Neural progenitor cell (in vitro differentiated cells): ENCODE data around the gene MCRS1.

Source experiments
- EZH2phosphoT487 ChIP-seq: fragments of 200-600 bp; sonication (generic); IDR thresholded peaks from 2 replicates; pipeline ENCODE4 v1.6.1; 2017; ENCODE audit warnings: antibody characterized with exemption
- TF ChIP-seq, protein P1 (sequence below): fragments of 200-600 bp; sonication (generic); IDR thresholded peaks from 2 replicates; pipeline ENCODE4 v1.5.1; 2017; ENCODE audit warnings: antibody characterized with exemption, mild to moderate bottlenecking

- TF ChIP-seq, protein P1, sequence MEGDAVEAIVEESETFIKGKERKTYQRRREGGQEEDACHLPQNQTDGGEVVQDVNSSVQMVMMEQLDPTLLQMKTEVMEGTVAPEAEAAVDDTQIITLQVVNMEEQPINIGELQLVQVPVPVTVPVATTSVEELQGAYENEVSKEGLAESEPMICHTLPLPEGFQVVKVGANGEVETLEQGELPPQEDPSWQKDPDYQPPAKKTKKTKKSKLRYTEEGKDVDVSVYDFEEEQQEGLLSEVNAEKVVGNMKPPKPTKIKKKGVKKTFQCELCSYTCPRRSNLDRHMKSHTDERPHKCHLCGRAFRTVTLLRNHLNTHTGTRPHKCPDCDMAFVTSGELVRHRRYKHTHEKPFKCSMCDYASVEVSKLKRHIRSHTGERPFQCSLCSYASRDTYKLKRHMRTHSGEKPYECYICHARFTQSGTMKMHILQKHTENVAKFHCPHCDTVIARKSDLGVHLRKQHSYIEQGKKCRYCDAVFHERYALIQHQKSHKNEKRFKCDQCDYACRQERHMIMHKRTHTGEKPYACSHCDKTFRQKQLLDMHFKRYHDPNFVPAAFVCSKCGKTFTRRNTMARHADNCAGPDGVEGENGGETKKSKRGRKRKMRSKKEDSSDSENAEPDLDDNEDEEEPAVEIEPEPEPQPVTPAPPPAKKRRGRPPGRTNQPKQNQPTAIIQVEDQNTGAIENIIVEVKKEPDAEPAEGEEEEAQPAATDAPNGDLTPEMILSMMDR, result no peak
- no peak for TF ChIP-seq EZH2phosphoT487
These were observed 33.1 kb downstream of the MCRS1 start for GRCh38 chr12:49534731-49535278.
